K562 (cell line): ENCODE measurements around the gene ZDHHC14. TPM values are rescaled to one million over a fixed set of nuclear protein-coding genes. Genes with fewer than 3 reads are reported as not detected.

Source experiments
- ATAC-seq: fragments of 200-7000 bp; cut with Tn5 transposase; 3 replicates; pipeline ENCODE4 v1.9.1; 2020; ENCODE audit warnings: moderate library complexity
- BruUV-seq: library from RNA; stranded (reverse); fragments of 400-500 nt; replicated peaks from 2 replicates; lab custom pipeline; 2021; lab: Mats Ljungman, UMichigan
- CTCF ChIA-PET: fragments of 300-600 bp; formaldehyde crosslinking; extraction: SDS; loops from one replicate; lab custom pipeline; 2021; ENCODE audit warnings: low intra/inter-chr PET ratio; lab: Yijun Ruan, JAX
- POLR2A ChIA-PET: fragments of 300-600, 350-650 bp; sonication (Branson Sonifier 250); formaldehyde crosslinking; extraction: SDS; loops from one replicate; lab custom pipeline; 2021; ENCODE audit warnings: antibody characterized with exemption, inconsistent platforms; lab: Yijun Ruan, JAX
- DNase-seq, 4 experiments: peaks; one replicate each; pipeline versions ENCODE4 v3.0.0 to v3.0.0-alpha.2; 2011 to 2018; ENCODE audit warnings: low spot score in 3 of 4, mixed read lengths in 3 of 4; ENCODE audit errors: extremely low read depth in 1 of 4
- FAIRE-seq: peaks from 2 replicates; lab custom pipeline; 2011; peaks lifted over from hg19 to GRCh38; lab: Jason Lieb, UNC
- H2AFZ ChIP-seq: 2 replicates; pipeline ENCODE4 v1.6.0; 2011; ENCODE audit warnings: low read depth, low read length, control low read depth, inconsistent platforms
- H3K27ac ChIP-seq: fragments of 200-600 bp; 3 replicates; pipeline ENCODE4 v1.8.0; 2011; ENCODE audit warnings: low read depth, mild to moderate bottlenecking, control low read depth, inconsistent platforms, low read length, moderate library complexity, mixed read lengths; ENCODE audit errors: extremely low read depth
- H3K27me3 ChIP-seq, 2 experiments: fragments of 300-600 bp in 1 of 2; 2 replicates in 1 of 2; 3 replicates in 1 of 2; pipeline versions ENCODE4 v1.6.0 to v1.8.0; 2011; ENCODE audit warnings: inconsistent platforms in 2 of 2, low read length in 2 of 2, mild to moderate bottlenecking in 1 of 2, mixed read lengths in 1 of 2, moderate library complexity in 1 of 2; ENCODE audit not compliant: control insufficient read depth in 2 of 2, insufficient read depth in 2 of 2
- H3K36me3 ChIP-seq: fragments of 300-600 bp; 3 replicates; pipeline ENCODE4 v1.8.0; 2011; ENCODE audit warnings: mild to moderate bottlenecking, low read length, inconsistent platforms; ENCODE audit not compliant: control insufficient read depth, insufficient read depth
- H3K4me1 ChIP-seq, 2 experiments: fragments of 200-600 bp in 1 of 2; replicated peaks in 1 of 2; 2 replicates in 1 of 2; 3 replicates in 1 of 2; pipeline versions ENCODE4 v1.5.1 to v1.8.0; 2011; ENCODE audit warnings: inconsistent platforms in 2 of 2, low read length in 2 of 2, mild to moderate bottlenecking in 1 of 2, mixed read lengths in 1 of 2, moderate library complexity in 1 of 2; ENCODE audit not compliant: control insufficient read depth in 2 of 2, insufficient read depth in 2 of 2
- H3K4me2 ChIP-seq: 2 replicates; pipeline ENCODE4 v1.6.1; 2011; ENCODE audit warnings: low read length, control low read depth, inconsistent platforms, mixed read lengths; ENCODE audit not compliant: insufficient read depth
- H3K4me3 ChIP-seq: fragments of 200-600 bp; sonication (generic), shearing (Covaris generic); 2 replicates; pipeline ENCODE4 v1.5.1; 2016; ENCODE audit warnings: control low read depth, inconsistent platforms
- H3K79me2 ChIP-seq: fragments of 200-600 bp; 3 replicates; pipeline ENCODE4 v1.8.0; 2011; ENCODE audit warnings: low read length, inconsistent platforms; ENCODE audit not compliant: control insufficient read depth, insufficient read depth
- H3K9ac ChIP-seq, 2 experiments: 2 replicates each; pipeline versions ENCODE4 v1.6.0 to v1.6.1; 2011; ENCODE audit warnings: low read depth in 2 of 2, low read length in 2 of 2, control low read depth in 1 of 2, inconsistent platforms in 1 of 2, mild to moderate bottlenecking in 1 of 2, mixed read lengths in 1 of 2; ENCODE audit not compliant: insufficient read depth in 1 of 2
- H3K9me1 ChIP-seq: one replicate; pipeline ENCODE4 v1.6.0; 2011; ENCODE audit warnings: inconsistent platforms, mild to moderate bottlenecking, low read length, moderate library complexity; ENCODE audit not compliant: control insufficient read depth, insufficient read depth
- H3K9me3 ChIP-seq: replicated peaks from 2 replicates; pipeline ENCODE4 v1.5.1; 2011; ENCODE audit warnings: low read depth, low read length, inconsistent platforms; ENCODE audit not compliant: control insufficient read depth, insufficient read depth
- H4K20me1 ChIP-seq: replicated peaks from 2 replicates; pipeline ENCODE4 v1.6.1; 2011; ENCODE audit warnings: low read length, inconsistent platforms, mixed read lengths; ENCODE audit not compliant: control insufficient read depth, insufficient read depth
- E2F1 ChIP-seq: sonication (generic); formaldehyde crosslinking; IDR thresholded peaks from 2 replicates; pipeline ENCODE4 v1.8.1; 2023; ENCODE audit warnings: mild to moderate bottlenecking, missing genetic modification reagents, moderate library complexity
- FOSL1 ChIP-seq: fragments of 200-800 bp; sonication (Bioruptor generic); conservative IDR thresholded peaks from 2 replicates; pipeline ENCODE4 v1.6.1; 2016; ENCODE audit warnings: missing genetic modification characterization, missing compliant biosample characterization
- ZEB2 ChIP-seq: fragments of 450-650 bp; IDR thresholded peaks from 2 replicates; pipeline ENCODE4 v1.6.1; 2016
- ZNF197 ChIP-seq: fragments of 200-800 bp; sonication (Bioruptor generic); IDR thresholded peaks from 2 replicates; pipeline ENCODE4 v1.6.1; 2016; ENCODE audit warnings: low read depth, missing genetic modification characterization, missing compliant biosample characterization
- ZNF212 ChIP-seq: fragments of 450-650 bp; formaldehyde crosslinking; IDR thresholded peaks from 2 replicates; pipeline ENCODE4 v1.4.0; 2020; ENCODE audit warnings: mild to moderate bottlenecking
- WGBS: fragments of 100-300 bp; shearing (Covaris generic); methylation state at CpG from one replicate; pipeline ENCODE4 v1.1.6; 2016; ENCODE audit warnings: low coverage, mixed read lengths; ENCODE audit not compliant: insufficient coverage; ENCODE audit errors: missing lambda C conversion rate; 5-methylcytosine and 5-hydroxymethylcytosine counted together
- in situ Hi-C: fragments of 300-500 bp; cut with MboI; formaldehyde crosslinking; loops from 4 replicates; pipeline ENCODE4 v1.15.0; 2018; ENCODE audit warnings: inconsistent platforms, mixed read lengths
- intact Hi-C: fragments of 100-400 bp; cut with micrococcal nuclease; formaldehyde crosslinking; loops from 2 replicates; pipeline ENCODE4 v1.14.2; 2022
- polyA plus RNA-seq, 8 experiments: library from polyadenylated mRNA; depleted of rRNA in 4 of 8; stranded (reverse) in 5 of 8; unstranded in 3 of 8; fragments of >200 nt; fragmentation: Nextera tagmentation in 2 of 8; fragmentation: Illumina TruSeq in 1 of 8; extraction: Ambion mirVana in 2 of 8; extraction: Trizol in 1 of 8; gene quantifications; 2 replicates each; pipeline versions ENCODE4 v1.2.1 to v1.2.3, GENCODE V29; 2011 to 2014; ENCODE audit warnings: inconsistent platforms in 1 of 8, missing spikeins in 1 of 8
- total RNA-seq, 7 experiments: library from RNA; depleted of rRNA in 6 of 7; stranded (reverse); fragments of >200 nt in 6 of 7; fragmentation: Illumina TruSeq in 2 of 7; extraction: Trizol in 2 of 7; gene quantifications; 2 replicates each; pipeline versions ENCODE4 v1.2.1 to v1.2.3, GENCODE V29; 2011 to 2021; ENCODE audit warnings: low replicate concordance in 1 of 7

ZDHHC14 gene
- total and polyA plus RNA-seq, 9 of the 15 experiments (the other 6 are each of a cell fraction or from before 2014, with no cell fraction given) = 0.92 to 23.1 (median 13.8) TPM

GRCh38 chr6:157595768-157596167 is 214.8 kb downstream of the ZDHHC14 start:
- Histone ChIP-seq H3K9me1 (no peaks in the 10 kb centered on the region), H3K4me1 (peaks cover 0 to 11% of the 10 kb centered on the region in 2 experiments; a peak in 3 of 5 replicates), H3K27me3 (no peaks in the 10 kb centered on the region), H2AFZ (no peak overlapping the region), H3K4me2 (no peak overlapping the region), H3K79me2 (no peaks in the 10 kb centered on the region), H3K36me3 (peaks cover 15% of the 10 kb centered on the region), H3K27ac (no peak overlapping the region), H3K4me3 (no peak overlapping the region), H3K9ac (no peak overlapping the region), H3K9me3 (peaks cover 5% of the 10 kb centered on the region; the same call in 1 of the 2 replicates), H4K20me1 (no peaks in the 10 kb centered on the region)
- no peak for ATAC-seq
- intact Hi-C loops (loop anchor here (2.0 to 5.0 kb wide), 3 partner anchors 73 to 215 kb away; partner anchors contain the start of gene ZDHHC14), in situ Hi-C loops (no loop called here)
- ChIA-PET CTCF (interaction anchor here (0.8 to 4.1 kb wide), 2 partner anchors 272 to 280 kb away, joined by 3 to 47 read pairs; no protein-coding TSS in a partner anchor), POLR2A (interaction anchor here (0.6 to 1.7 kb wide), 3 partner anchors 11 to 576 kb away, joined by 3 to 5 read pairs (median 4); partner anchors contain the start of gene TMEM242)
- no peak for FAIRE-seq
- TF ChIP-seq E2F1 (CRISPR knock-in tag) (no peak), ZEB2 (no peak)
- no TSS peak for BruUV-seq
- no peak for DNase-seq
- 90% methylated on average over 8 of the region's 8 CpGs for WGBS

DNA sequence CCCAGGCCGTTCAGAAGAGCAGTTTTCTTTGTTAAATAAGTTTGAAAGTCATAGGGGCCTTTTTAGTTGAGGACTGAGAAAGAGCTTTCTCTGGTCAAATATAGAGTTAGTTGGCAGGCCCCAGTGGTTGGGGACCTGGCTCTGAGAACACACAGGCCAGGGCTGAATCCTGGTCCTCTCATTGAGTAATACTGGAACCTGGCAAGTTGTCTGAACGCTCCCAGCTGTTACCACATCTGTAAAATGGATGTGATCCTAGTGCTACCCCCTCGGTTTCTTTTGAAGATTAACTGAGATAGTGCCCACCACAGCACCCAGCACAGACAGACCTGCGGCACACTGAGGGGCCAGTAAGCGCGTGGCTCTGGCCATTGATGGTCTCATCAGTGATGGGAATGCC is 215.5 kb downstream of the ZDHHC14 start:
- TF ChIP-seq ZNF212 (CRISPR knock-in tag) (no peak), ZNF197 (no peak), FOSL1 (tag) (no peak)
- no peaks in the 10 kb centered on the region for H3K79me2 ChIP-seq
- no peaks in the 10 kb centered on the region for H3K27me3 ChIP-seq
- ATAC-seq (no peak), DNase-seq (no peak), FAIRE-seq (no peak)
- peaks cover 15% of the 10 kb centered on the region for H3K36me3 ChIP-seq
- peaks cover 0 to 11% of the 10 kb centered on the region in 2 experiments; a peak in 3 of 5 replicates for H3K4me1 ChIP-seq
- H3K9me3 ChIP-seq = 0 out of 2 replicates have a peak, but pooled peaks cover 4% of the 10 kb centered on the region
- no peak overlapping the region for H3K4me3 ChIP-seq
- no peak overlapping the region for H3K4me2 ChIP-seq
- in situ Hi-C loops (no loop called here), intact Hi-C loops (loop anchor here (2.0 to 5.0 kb wide), 3 partner anchors 74 to 216 kb away; partner anchors contain the start of gene ZDHHC14)
- H3K9ac ChIP-seq = no peak overlapping the region
- ChIA-PET POLR2A (interaction anchor here (0.7 to 1.6 kb wide), 4 partner anchors 11 to 17 kb away, joined by 3 to 7 read pairs (median 4); no protein-coding TSS in a partner anchor), CTCF (interaction anchor here (0.8 to 4.1 kb wide), 2 partner anchors 273 to 281 kb away, joined by 3 to 47 read pairs; no protein-coding TSS in a partner anchor)
- H2AFZ ChIP-seq = no peak overlapping the region
- WGBS = 78% methylated on average over 6 of the region's 6 CpGs
- H3K9me1 ChIP-seq = no peaks in the 10 kb centered on the region
- no peaks in the 10 kb centered on the region for H4K20me1 ChIP-seq
- no peak overlapping the region for H3K27ac ChIP-seq
- BruUV-seq = no TSS peak
